ENCODE results near the gene CIROP.

Gene CIROP

DNA sequence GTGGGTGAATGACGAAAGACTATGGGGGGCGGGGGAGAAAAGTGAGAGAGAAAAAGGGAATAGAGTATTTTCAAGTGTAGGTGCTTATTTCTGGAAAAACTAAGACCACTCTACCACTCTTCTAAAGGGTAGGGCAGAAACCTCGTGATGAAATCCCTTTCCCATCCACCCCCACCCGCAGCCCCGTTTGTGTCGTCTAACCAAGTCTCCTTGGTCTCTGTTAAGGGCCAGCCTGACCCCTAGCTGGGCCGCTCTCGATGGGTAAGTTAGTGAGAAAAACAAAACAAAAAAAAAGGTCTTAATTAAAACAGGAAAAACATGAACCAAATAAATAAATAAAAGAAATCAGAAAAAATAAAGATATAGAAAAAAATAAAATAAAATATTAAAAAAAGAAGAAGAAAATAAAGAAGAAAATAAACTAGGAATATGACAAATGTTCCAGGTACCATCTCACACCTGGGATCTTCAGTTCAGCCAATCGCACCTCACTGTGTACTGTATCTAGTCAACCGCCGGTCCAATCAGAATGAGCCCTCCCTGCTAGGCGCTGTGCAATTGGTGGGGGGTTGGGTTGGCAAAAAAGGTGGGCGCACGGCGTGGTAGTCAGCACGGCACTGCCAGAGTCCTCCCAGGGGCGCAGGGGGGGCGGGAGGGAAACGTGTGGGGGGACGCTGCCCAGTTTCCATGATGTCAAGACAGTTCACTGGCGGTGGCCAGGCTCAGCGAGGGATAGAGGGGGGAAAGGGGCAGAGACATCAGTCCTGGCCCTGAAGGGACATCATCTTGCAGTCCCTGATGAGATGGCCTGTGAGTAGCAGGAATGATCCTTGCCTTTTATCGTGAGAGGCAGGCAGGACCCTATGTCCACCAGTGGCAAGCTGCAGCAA, 37.7 kb downstream of the CIROP start:
- no peak for DNase-seq (ENCODE audit: low read depth in 2 of 2)

DNA sequence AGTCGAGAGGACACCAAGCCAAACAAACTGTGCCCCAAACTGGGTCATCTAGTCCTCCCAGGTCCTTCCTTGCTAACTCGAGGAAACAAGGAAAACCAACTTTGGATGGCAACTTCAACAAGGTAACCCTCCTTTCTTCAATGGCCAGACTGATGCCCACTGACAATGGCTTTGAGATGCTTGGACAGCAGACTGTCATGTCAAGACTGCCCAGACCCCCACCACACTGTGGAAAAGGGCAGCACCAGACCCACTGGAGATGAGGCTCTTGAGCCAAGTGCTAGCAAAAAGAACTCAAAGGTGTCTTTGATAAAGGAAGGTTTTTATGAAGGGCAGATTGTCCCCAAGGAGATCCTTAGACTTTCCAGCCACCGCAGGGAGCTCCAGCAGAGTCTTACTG, 38.4 kb downstream of the CIROP start:
- DNase-seq (ENCODE audit: low read depth in 2 of 2), result no peak

DNA sequence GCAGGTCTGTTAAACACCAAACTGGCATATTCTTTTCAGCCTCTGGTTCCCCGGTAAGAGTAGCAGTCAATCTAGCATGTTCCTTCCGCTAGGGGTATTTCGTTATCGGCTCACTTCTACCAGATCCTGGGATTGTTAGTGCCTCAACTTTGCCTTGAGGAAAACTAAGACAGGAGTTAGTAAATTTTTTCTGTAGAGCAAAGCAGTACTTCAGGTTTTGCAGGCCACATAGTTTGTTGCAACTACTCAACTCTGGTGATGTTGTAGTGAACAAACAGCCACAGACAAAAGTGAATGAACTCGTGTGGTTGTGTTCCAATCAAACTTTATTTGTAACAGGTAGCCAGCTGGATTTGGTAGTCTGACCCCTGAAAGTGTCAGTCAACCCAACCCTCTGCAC, 41.2 kb downstream of the CIROP start:
- no peak for DNase-seq (ENCODE audit: low read depth in 2 of 2)

DNA sequence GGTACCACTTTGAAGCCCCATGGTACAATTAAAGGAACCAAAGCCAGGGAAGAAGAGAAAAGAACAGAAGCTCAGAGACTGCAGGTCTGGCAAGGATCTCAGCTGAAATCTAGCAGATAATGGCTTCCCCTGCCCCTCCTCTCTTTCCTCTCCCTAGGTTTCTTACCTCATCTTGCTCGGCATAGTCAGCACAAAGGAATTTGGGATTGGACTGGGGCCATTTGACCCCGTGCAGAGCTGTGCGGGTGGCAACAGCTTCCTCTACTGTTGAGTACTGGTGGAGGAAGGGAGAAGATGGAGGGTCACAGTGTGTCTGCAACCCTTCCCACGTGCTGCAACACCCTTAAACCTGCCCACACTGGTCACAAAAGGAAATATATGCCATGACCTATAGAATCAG, 42.8 kb downstream of the CIROP start:
- DNase-seq (ENCODE audit: low read depth in 2 of 2), result no peak

DNA sequence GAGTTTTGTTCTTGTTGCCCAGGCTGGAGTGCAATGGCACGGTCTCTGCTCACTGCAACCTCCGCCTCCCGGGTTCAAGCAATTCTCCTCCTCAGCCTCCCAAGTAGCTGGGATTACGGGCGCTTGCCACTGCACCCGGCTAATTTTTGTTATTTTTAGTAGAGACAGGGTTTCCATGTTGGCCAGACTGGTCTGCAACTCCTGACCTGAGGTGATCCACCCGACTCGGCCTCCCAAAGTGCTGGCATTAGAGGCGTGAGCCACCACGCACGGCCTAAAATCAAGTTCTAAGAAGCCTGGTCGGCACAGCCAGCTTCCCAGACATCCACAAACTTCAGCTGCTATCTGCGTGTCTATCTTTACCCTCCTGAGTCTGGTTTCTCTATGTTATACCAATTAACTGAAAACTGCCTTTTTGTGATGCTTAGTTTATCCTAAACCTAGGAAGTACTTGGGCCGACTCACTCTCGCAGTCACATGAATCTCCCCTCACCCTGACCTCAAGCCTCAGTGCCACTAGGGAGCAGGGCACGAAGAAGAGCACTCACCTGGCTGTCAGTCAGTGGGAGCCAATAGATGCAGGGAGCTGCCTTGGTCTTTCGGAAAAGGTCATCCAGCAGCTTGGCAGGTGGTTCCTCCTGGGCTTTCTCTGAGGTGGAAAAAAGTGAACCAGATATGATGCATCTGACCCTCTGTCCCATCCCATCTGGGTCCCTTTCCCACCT, 44.1 kb downstream of the CIROP start:
- DNase-seq (ENCODE audit: low read depth in 2 of 2), result no peak

DNA sequence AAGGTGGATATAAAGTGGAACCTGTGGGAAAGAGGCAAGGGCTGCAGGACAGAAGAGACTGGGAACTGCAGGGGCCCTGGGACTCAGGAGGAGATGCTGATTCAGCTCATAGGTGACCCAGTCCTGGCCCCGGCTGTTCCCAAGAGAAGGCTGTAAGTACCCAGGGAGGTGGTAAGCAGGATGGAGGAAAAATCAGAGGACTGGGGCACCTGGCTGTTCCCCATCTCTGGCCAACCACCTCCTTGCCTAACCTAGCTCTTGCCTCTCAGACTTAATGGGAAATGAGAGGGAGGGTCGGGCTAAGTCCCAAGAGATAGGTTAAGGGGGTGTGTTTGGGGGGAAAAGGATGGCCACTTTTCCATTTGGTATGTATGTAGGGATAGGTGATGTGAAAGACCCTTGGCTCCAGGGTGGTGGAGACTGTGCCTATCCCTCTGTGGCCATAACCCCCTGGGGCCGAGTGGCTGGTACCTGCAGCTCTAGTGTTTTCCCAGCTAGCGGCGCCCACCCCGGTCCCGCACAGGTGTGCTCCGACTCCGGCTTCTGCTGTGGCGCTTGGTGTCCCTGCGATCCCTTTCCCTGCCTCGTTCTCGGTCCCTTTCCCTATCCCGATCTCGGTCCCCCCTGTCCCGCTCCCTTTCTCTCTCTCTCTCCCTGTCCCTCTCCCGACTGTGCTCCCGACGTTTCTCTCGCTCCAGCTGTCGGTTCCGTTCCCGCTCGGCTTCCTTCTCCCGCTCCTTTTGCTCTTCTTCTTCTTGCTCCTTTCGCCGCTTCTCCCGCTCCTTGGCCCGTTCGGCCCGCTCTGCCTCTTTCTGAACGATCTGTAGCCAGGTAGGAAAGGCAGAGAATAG, 45.9 kb downstream of the CIROP start:
- no peak for DNase-seq (ENCODE audit: low read depth in 2 of 2)

DNA sequence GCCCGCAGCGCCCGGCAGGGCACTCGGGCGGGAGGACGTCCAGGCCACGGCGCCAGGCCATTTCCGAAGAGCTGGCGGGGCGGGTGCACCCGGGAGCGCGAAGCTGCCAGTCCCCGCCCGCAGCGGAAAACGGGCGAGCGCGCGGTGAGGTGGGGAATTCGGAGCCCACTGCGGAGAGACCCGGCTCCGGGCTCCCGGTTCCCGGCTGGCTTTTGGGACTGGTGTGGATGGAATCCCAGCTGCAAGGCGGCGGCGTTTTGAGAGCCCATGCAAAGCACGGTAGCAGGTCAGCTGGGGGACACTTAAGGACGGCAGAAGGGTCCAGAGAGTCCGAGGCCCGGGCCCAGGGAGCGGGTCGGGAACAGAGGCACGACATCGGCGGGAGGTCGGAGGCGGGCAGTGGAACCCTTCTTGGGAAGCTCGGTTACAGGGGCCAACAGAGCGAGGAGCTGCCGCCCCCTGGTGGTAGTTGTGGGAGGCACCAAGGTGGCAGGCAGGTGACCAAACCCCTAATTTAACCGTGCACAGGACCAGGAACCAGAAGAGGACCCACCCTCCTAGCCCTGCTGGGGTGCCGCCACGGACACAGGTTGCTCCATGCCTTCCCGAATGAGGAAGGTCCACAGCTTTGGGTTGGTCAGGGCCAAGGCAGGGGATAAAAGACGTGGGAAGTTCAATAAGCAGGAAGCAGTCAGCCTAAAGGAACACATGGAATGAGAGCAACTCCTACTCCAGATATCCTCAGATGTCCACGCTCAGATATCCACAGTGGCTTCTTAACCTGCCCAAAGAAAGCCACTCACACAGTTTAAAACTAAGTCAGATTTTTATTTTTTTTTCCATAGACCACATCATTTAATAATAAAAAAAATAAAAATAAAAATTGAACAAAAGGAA, 46.8 kb downstream of the CIROP start:
- peak; percentile 71 to 81 for DNase-seq (ENCODE audit: low read depth in 2 of 2)

DNA sequence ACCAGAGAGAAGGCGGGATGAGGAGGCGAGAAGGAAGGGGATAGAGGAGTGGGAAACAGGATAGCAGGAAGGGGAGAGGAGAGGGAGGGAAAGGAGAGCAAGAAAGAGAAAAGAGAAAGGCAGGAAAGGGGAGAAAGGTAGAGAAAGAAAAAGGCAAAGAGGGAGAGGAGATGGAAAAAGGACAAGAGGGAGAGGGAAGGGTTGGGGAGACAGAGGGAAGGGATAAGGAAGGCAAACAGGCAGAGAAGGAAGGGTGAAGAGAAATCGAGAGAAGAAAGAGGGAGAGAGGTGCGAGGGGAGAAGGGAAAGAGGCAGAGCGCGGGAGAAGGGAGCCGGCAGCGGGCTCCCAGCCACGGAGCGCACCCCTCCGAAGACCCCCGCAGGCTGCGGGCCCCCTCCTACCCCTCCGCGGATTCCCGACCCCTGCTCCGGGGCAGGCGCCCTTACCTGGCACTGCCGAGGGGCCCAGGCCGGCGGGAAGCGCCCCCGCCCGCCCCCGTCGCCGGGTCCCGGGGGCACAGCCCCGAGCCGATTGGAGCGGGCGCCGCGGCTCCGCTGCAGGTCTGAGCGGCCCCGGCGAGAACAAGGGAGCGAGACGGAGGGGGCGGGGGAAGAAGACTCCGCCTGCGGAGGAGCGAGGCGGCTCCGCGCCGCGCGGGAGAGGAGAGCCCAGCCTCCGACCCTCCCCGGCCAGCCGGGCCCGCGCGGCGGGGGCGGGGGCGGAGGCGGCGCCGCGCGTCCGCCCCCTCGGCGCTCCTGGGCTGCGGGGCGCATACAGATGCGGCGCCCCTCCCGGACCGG, 47.6 kb downstream of the CIROP start, which contains the start of gene CDH24:
Gene CDH24 (minus strand): TSS at position 565 of the 801 bp plus-strand sequence. CDS start 1,787 bp downstream, outside the sequence.
- DNase-seq (ENCODE audit: low read depth in 2 of 2), result peak; percentile 30 to 50

DNA sequence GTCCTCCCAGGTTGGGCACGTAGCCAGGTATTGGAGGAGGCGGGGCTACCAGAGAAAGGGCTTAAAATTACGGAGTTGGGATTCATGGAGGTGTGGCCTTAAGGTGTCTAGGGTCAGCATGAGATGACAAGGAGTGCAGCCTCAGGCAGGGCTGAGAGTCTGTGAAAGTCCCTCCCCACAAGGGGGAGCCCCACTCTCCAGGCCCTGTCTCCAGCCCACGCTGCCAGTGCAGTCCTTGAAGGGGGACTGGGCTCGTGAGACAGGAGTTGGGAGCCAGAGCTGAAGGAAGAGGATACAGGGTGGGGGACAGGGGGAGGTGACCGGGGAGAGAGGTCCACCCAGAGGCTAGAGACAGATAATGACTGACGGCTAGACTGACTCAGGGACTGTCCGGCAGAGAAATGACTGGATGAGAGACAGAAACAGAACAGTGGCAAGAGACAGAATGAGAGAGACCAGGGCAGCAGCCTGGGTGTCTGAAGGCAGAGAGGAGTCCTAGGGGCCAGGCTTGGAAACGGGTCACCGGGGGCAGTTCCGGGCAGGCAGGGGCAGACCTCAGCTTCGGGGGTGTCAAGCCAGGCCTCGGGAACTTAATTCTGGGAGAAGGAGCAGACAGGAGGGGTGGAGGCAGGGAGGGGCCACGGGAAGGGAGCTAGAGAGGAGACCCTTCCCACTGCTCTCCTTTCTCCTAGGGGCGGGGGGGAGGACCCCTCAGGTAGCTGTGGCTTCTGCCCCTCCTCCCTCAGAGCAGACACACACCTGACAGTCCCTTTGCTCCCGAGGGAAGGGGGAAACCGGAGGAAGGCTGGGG, 48.4 kb downstream of the CIROP start:
- peak in 1 of 2 donors; percentile 38 for DNase-seq (ENCODE audit: low read depth in 2 of 2)

DNA sequence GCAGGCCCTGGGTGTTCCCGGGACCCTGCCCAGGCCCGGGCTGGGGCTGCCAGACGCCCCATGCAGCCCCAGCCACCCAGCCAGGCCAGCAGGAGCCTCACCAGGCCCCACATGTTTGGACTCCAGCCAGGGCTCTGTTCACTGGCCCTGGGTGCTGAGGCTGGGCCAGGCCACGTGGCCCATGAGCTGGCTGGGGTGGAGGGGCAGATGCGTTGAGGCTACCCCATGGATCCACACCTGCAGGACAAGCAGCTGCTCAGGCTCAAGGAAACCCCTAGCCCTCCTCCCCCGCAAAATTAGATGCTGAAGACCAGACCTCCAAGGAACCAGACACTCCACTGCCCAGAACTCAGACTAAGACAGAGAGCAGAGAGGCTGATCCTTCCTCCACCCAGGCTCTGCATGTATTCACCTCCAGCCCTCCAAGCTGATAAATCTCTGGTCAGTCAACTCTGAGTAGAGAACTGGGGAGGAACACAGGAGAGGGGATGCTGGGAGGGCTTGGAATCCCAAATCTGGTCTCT, 49.1 kb downstream of the CIROP start:
- no peak for DNase-seq (ENCODE audit: low read depth in 2 of 2)

DNA sequence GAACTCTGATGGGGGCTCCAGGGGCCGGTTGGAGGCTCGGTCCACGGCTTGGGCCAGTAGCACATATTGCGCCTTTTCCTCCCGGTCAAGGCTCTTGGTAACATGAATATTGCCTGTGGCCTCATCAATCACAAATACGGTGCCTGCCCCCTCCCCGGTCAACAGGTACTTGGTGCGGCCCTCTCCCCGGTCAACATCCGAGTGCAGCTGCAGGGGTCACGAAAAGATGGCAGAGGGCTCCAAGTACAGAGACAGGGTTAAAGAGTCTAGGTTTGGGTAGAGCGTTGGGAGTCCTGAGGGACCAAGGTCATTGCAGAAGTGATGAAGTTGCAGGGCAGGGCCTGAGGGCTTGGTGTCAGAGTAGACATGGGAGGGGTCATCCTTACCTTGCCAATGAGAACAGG, 49.6 kb downstream of the CIROP start:
- DNase-seq (ENCODE audit: low read depth in 2 of 2), result no peak

DNA sequence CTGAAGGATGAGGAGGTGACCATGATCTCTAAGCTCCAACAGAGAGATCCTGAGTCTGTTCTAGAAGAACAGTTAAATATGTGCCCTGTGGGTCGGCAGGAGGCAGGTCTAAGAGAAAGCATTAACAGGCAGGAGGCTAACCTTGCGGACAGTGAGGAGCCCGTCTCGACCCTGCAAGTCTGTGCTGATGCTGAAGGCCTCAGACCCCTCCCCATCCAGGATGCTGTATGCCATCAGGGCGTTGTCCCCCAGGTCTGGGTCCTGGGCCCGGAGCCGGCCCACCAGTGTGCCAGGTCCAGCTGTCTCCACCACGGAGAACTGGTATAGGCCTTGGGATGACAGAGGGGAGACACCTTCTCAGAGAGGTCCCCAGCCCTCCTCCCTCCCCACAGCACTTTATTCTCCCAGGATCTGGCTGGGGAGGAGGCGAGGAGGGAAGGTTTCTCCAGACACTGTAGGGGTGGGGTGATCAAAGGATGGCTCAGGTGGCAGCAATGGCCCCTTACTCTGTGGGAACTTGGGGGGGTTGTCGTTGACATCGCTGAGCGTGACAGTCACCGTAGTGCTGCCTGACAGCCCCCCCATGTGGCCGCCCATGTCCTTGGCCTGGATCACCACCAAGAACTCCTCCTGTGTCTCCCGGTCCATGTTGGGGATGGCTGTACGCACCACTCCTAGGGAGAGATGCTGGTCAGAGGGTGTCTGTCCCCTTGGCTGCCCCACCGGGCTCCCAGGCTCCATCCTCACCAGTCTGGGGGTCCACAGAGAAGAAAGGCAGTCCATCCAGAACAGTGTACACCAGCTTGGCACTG, 50.6 kb downstream of the CIROP start:
- DNase-seq (ENCODE audit: low read depth in 2 of 2), result no peak

DNA sequence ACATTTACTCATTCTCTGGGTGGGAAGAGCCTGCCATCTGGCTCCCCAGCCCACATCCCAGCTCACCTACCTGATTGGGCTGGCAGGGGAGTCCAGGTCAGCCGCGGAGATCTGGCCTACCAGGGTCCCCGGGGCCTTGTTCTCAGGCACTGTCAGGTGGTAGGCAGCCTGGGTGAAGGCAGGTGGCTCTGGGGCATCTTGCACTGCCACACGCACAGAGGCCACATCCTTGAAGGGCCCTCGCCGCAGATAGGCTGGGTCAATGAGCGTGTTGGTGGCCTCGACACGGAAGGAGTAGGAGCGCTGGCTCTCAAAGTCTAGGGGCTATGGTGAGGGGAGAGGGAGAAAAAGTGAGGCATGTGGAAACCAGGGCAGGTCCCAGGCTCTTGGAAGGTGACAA, 51.4 kb downstream of the CIROP start:
- no peak for DNase-seq (ENCODE audit: low read depth in 2 of 2)

DNA sequence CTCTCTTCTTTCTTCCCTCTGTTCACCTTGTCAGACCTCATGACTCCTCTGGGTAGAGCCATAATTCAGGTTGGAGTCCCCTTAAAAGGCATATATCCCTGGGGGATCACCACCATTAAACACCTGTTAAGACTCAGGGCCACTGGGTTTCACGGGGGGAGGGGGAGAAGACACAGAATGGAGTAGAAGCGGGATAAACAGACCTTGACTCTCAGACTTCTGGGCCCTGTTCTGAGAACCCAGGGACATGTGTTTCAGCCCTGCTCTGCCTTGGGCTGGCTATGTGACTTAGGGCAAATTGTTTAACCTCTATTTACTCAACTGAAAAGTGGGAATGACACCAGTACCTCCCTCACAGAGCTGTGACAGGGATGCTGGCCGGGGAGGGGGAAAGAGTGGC, 52.1 kb downstream of the CIROP start:
- DNase-seq (ENCODE audit: low read depth in 2 of 2), result no peak

DNA sequence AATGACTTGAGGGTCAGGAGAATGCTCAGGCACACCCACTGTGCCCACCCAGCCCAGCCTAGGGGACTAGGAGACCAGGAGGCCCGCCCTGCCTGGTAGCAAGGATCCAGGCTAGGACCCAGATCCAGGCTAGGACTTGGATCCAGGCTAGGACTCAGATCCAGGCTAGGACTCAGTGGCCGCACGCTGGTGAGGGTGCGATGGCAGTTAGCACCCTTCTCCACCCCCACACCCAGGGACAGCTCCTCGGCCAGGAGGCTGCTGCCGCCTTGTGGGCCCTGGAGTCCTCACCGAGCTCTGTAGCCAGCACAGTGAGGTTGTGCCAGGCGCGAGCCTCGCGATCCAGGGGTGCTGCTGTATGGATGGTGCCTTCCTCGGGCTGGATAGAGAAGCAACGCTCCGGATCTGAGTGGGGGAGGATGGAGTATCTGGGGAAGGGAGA, 52.6 kb downstream of the CIROP start:
- no peak for DNase-seq (ENCODE audit: low read depth in 2 of 2)

DNA sequence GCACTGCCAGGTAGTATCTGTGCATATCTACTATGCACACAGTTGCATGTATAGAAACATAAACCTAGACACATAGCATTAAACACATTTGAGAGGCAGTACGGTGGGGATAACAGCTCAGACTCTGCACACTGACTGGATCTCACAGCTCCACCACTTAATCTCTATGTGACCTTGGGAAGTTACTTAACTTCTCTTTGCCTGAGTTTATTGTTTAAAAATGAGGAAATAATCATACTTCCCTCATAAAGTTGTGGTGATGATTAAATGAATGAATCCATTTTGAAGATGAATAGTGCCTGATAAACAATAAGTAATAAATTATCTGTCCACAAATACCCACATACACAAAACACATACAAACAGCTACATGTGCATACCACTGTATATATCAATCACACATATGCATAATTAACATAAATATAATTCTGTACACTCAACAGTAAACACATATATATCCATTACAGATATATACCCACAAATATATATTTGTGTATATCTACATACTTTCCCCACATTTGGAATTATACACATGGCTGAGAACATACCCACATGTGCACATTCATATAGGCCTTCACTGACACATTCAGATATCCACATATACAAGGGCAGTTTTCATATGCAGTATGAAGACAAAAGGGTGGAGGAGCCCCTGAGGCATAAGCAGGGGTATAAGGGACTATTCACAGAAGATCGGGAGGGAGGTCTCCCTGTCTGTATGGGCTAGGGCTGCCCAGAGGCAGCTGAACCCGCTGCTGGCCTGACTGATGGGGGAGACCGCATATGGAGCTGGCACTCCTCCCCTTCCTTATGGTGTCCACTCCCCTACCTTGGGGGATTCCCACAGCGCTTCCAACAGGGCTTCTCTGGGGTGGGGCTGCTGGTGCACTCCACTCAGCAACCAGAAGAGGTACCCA, 53.4 kb downstream of the CIROP start:
- DNase-seq (ENCODE audit: low read depth in 2 of 2), result no peak

All from stimulated activated CD8-positive, alpha-beta memory T cell treated with anti-CD3 and anti-CD28 coated beads, Interleukin-7, amount 100 ng/mL, for 1 hour (primary cell).